Keratinocyte (primary cell): ENCODE results near the gene STMN3.

ENCODE experiments used
- CTCF ChIP-seq, 3 experiments: IDR thresholded peaks in 1 of 3; conservative IDR thresholded peaks in 1 of 3; optimal IDR thresholded peaks in 1 of 3; 2 replicates in 2 of 3; 3 replicates in 1 of 3; pipeline versions ENCODE3 to v1.5.1; 2011; ENCODE audit warnings: low read length in 3 of 3, mild to moderate bottlenecking in 3 of 3, moderate library complexity in 2 of 3, control low read depth in 1 of 3, inconsistent platforms in 1 of 3; ENCODE audit not compliant: insufficient read depth in 2 of 3; ENCODE audit errors: extremely low read depth in 1 of 3
- EZH2 ChIP-seq: IDR thresholded peaks from one replicate; pipeline ENCODE4 v1.6.1; 2012; ENCODE audit warnings: inconsistent platforms, mild to moderate bottlenecking, low read length, moderate library complexity

GRCh38 chr20:63653974-63654668 lies 897 bp upstream of the STMN3 start:
- TF ChIP-seq CTCF (optimal IDR thresholded peaks at IDR 0.05 in 1 of 3, IDR thresholded peaks at IDR 0.05 in 1 of 3, conservative IDR thresholded peaks at IDR 0.05 in 1 of 3; ENCODE audit: extremely low read depth in 1 of 3, insufficient read depth in 2 of 3, low read length in 3 of 3) (no peak), EZH2 (no peak)
